HEK293 (cell line): ENCODE measurements around the gene CYCS.

Source experiments
- CTCF ChIA-PET: fragments of 350-600 bp; formaldehyde crosslinking; extraction: SDS; loops from one replicate; lab custom pipeline; 2021; ENCODE audit warnings: antibody characterized with exemption; lab: Yijun Ruan, JAX
- POLR2A ChIA-PET: fragments of 300-600 bp; formaldehyde crosslinking; extraction: SDS; loops from one replicate; lab custom pipeline; 2020; ENCODE audit warnings: antibody characterized with exemption, inconsistent platforms; lab: Yijun Ruan, JAX
- H3K27ac ChIP-seq: fragments of 200-500 bp; sonication (Bioruptor generic); 2 replicates; pipeline ENCODE4 v1.5.1; 2014; ENCODE audit warnings: low read depth, low read length, control low read depth, inconsistent platforms; ENCODE audit errors: extremely low read depth
- H3K36me3 ChIP-seq, 2 experiments: fragments of 200-500 bp in 1 of 2; sonication (Bioruptor generic) in 1 of 2; 1 replicate in 1 of 2; 2 replicates in 1 of 2; pipeline ENCODE4 v1.5.1; 2014 to 2017; ENCODE audit warnings: inconsistent platforms in 2 of 2, low read length in 2 of 2; ENCODE audit not compliant: control insufficient read depth in 2 of 2, insufficient read depth in 1 of 2
- H3K4me1 ChIP-seq: fragments of 200-500 bp; sonication (Bioruptor generic); 2 replicates; pipeline ENCODE4 v1.5.1; 2014; ENCODE audit warnings: mild to moderate bottlenecking, low read length, inconsistent platforms; ENCODE audit not compliant: control insufficient read depth, insufficient read depth
- H3K4me3 ChIP-seq: 2 replicates; pipeline ENCODE4 v1.5.1; 2011; ENCODE audit warnings: low read depth, mild to moderate bottlenecking, control low read depth, low read length, moderate library complexity
- H3K9me3 ChIP-seq: fragments of 200-500 bp; sonication (Bioruptor generic); 2 replicates; pipeline ENCODE4 v1.5.1; 2014; ENCODE audit warnings: low read depth, low read length, inconsistent platforms; ENCODE audit not compliant: control insufficient read depth, insufficient read depth
- ZNF239 ChIP-seq: fragments of 450-650 bp; formaldehyde crosslinking; IDR thresholded peaks from 2 replicates; pipeline ENCODE4 v1.5.1; 2016; ENCODE audit warnings: missing biosample characterization, missing genetic modification characterization
- ZNF394 ChIP-seq: fragments of 450-650 bp; formaldehyde crosslinking; IDR thresholded peaks from 2 replicates; pipeline ENCODE4 v1.5.1; 2016; ENCODE audit warnings: missing biosample characterization, missing genetic modification characterization, mild to moderate bottlenecking, moderate library complexity, borderline replicate concordance
- TF ChIP-seq, protein P1 (sequence below): fragments of 450-650 bp; formaldehyde crosslinking; IDR thresholded peaks from 2 replicates; pipeline ENCODE4 v1.5.0; 2017; ENCODE audit warnings: missing biosample characterization, missing genetic modification characterization, borderline replicate concordance

The CYCS gene

DNA sequence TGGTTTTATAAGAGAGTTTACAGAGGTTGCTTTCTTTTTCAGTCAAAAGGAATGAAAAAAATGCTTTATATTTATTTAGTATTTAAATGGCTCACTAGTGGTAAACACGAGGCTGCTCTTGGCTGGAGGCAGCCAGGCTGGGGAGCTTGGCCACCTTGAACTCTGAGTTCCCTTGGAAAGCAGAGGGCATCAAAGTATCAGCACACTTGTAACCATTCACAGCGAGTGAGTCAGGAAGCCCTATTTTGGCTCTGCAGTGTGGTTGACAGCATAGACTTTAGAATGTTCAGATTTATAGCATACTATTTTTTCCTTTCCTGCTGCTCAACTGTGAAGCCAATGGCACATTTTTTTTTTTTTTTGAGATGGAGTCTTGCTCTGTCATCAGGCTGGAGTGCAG is 51.6 kb downstream of the CYCS start:
- no peaks in the 10 kb centered on the region for H3K36me3 ChIP-seq
- TF ChIP-seq, protein P1, sequence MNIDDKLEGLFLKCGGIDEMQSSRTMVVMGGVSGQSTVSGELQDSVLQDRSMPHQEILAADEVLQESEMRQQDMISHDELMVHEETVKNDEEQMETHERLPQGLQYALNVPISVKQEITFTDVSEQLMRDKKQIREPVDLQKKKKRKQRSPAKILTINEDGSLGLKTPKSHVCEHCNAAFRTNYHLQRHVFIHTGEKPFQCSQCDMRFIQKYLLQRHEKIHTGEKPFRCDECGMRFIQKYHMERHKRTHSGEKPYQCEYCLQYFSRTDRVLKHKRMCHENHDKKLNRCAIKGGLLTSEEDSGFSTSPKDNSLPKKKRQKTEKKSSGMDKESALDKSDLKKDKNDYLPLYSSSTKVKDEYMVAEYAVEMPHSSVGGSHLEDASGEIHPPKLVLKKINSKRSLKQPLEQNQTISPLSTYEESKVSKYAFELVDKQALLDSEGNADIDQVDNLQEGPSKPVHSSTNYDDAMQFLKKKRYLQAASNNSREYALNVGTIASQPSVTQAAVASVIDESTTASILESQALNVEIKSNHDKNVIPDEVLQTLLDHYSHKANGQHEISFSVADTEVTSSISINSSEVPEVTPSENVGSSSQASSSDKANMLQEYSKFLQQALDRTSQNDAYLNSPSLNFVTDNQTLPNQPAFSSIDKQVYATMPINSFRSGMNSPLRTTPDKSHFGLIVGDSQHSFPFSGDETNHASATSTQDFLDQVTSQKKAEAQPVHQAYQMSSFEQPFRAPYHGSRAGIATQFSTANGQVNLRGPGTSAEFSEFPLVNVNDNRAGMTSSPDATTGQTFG (tag by site-specific recombination) = no peak
- TF ChIP-seq ZNF394 (tag by site-specific recombination) = no peak
- no peak for TF ChIP-seq ZNF239 (tag by site-specific recombination)
- peaks cover 2% of the 10 kb centered on the region; the same call in 1 of the 2 replicates for H3K4me1 ChIP-seq
- POLR2A ChIA-PET = interaction anchor here (1.9 kb wide), 1 partner anchor 51 kb away, joined by 5 read pairs; the partner anchor contains the start of gene CYCS
- no peak overlapping the region for H3K27ac ChIP-seq
- no peak overlapping the region for H3K4me3 ChIP-seq
- H3K9me3 ChIP-seq = no peaks in the 10 kb centered on the region
- CTCF ChIA-PET = interaction anchor here (1.5 kb wide), 1 partner anchor 261 kb away, joined by 6 read pairs; no protein-coding TSS in a partner anchor
